SHP77 treated with DMSO at 0.1 percent for 48 hours (cell line): ENCODE measurements around the gene FGF22.
A peak's percentile ranks its signal among the peaks of the same experiment; 100 is the strongest.
"Not testable (repeated sequence)": the region's sequence is repeated elsewhere in the genome, so short reads cannot be mapped to it uniquely, and the experiment has no call there.

Experiments used
- DNase-seq: peaks from one replicate; lab custom pipeline; 2025; lab: John Stamatoyannopoulos, UW

Gene FGF22

DNA sequence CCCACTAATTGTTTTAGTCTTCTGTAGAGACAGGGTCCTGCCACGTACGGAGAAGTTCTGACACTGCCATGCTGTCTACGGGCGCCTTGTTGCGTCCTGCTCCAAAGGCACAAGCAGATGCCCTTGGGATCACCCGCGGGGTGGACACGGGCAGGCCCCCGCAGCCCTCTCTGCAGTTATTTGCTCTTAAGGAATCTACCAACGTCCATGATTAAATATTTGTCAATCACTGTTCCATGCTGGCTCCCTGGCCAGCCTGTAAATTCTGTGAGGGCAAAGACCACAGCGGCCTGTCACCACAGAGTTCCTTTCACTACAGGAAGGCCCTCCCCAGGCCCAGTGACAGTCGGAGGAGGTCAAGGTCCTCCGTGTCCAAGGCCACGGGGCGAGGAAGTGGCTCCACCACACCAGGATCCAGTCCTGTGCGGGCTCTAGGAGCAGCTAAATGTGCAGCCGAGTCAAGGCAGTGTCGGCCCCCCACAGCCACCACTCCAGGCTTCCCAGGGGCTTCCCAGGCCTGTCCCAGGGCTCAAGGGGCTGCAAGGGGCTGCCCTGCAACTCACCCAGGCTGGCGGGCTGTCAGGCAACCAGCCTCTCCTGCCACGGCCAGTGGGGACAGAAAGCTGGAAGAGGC is 21.2 kb downstream of the FGF22 start:
- DNase-seq: no peak

DNA sequence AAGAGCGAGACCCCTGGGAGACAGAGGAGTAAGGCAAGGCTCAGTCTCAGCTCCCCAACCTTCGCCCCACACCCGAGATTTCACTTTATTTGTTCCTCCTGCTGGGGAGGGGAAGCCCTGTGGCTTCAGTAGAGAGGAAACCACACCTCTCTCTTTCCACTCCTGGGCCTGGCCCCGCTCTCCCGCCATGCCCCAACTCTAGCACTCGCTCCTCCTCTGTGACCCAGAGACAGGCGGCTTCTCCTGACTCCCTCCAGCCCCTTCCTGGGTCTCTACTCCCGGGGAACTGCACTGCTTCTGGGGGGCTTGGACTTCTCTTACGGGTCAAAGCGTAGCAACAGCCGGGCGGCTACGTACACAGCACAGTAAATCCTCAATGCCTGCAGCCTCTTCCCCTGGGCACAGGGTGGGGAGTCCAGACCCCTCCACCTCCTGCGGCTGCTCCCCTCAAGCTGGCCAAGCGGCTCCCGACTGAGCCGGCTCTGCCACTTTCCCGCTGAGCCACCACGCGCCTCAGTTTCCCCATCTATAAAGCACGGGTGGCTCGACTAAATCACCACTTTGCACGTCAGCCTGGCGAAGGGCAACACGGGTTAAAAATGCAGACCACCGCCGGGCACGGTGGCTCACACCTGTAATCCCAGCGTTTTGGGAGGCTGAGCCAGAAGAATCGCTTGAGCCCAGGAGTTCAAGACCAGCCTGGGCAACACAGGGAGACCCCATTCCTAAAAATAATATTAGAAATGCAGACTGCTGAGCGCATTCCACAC is 21.9 kb downstream of the FGF22 start:
- DNase-seq: no peak

GRCh38 chr19:662207-662961 is 22.7 kb downstream of the FGF22 start:
- no peak for DNase-seq

DNA sequence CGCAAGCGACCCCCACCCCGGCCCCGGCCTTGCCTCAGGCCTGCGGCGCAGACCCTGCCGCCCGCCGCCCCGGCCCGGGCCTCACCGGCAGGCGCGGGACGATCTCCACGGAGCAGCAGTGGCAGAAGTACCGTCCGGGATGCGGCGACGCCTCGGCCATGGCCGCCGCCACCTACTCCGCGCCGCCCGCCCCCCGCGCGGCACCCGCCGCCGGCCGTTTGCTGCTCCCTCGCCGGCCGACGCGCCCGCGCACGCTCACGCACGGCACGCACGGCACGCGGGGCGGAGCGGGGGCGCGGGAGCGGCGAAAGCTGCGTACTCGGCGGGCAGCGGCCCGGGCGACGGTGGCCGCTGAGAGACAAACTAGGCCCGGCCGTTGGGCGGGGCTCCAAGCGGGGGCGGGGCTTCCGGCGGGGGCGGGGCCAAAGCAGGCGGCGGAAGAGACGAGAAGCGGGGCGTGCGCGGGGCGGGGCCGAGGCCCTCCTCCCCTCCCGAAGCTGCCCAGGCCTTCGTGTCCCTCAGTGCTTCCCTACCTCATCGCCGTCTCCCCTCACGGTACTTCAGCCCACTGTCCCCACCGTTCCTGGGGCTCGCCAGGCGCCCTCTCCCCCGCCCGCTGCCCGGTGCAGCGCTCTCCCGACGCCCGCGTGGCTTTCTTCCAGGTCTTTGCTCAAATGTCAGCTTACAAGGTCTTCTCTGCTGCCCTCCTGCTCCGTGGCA is 23.4 kb downstream of the FGF22 start, which contains the start of gene RNF126:
Gene RNF126, minus strand, starts transcription at position 253 of the 720 bp plus-strand sequence. Its CDS starts 93 bp downstream, at position 160.
- peak; percentile 73 for DNase-seq

- DNase-seq: no peak
Measured at GRCh38 chr19:663682-664117, 24.0 kb downstream of the FGF22 start.

- DNase-seq: peak; percentile 74
Measured at GRCh38 chr19:664913-665443, 25.3 kb downstream of the FGF22 start.

DNA sequence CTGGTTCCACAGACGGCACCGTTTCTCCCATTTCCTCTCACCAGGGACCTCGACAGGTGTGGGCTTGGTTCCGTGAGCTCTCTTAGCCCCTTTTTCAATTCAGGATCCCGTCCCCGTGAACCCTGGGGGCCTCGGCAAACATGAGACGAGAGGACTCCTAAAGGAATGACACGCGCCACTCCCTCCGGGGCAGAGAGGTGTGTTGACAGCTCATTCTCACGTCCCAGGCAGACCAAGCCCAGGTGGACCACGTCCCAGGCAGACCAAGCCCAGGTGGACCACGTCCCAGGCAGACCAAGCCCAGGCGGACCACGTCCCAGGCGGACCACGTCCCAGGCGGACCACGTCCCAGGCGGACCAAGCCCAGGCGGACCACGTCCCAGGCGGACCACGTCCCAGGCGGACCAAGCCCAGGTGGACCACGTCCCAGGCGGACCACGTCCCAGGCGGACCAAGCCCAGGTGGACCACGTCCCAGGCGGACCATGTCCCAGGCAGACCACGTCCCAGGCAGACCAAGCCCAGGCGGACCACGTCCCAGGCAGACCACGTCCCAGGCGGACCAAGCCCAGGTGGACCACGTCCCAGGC is 27.4 kb downstream of the FGF22 start:
- not testable (repeated sequence) for DNase-seq

- DNase-seq: not testable (repeated sequence)
Measured at GRCh38 chr19:668675-669434, 29.2 kb downstream of the FGF22 start.

GRCh38 chr19:670609-671075 is 31.0 kb downstream of the FGF22 start:
- DNase-seq: no peak

GRCh38 chr19:674282-675151 is 34.8 kb downstream of the FGF22 start:
- DNase-seq: no peak

- no peak for DNase-seq
Measured at GRCh38 chr19:676007-676338, 36.3 kb downstream of the FGF22 start.

GRCh38 chr19:676339-677105 is 36.8 kb downstream of the FGF22 start, which contains the start of gene FSTL3:
TSS of gene FSTL3 (plus strand) at chr19:676392. CDS start at chr19:676424, 32 bp downstream.
- no peak for DNase-seq

- no peak for DNase-seq
Measured at GRCh38 chr19:677201-677600, 37.5 kb downstream of the FGF22 start.

GRCh38 chr19:677601-678436 is 38.1 kb downstream of the FGF22 start:
- DNase-seq: no peak

- DNase-seq: no peak
Measured at GRCh38 chr19:678791-679388, 39.2 kb downstream of the FGF22 start.

GRCh38 chr19:679418-680286 is 40.0 kb downstream of the FGF22 start:
- DNase-seq: no peak
